H1 (cell line): ENCODE data around the gene ABCB7. TPM values are rescaled to one million over a fixed set of nuclear protein-coding genes. Genes with fewer than 3 reads are reported as not detected.

Experiments used
- CTCF ChIA-PET: fragments of 300-600 bp; sonication (Branson Sonifier 250); formaldehyde crosslinking; loops from one replicate; lab custom pipeline; 2021; ENCODE audit not compliant: partially characterized antibody; lab: Charles Lee
- POLR2A ChIA-PET: fragments of 300-600 bp; sonication (Branson Sonifier 250); formaldehyde crosslinking; loops from one replicate; lab custom pipeline; 2021; ENCODE audit warnings: inconsistent platforms; ENCODE audit not compliant: partially characterized antibody; lab: Charles Lee
- DNase-seq, 2 experiments: peaks; one replicate each; pipeline versions ENCODE4 v3.0.0 to v3.0.0-alpha.2; 2010 to 2022; ENCODE audit warnings: low spot score in 2 of 2, low read depth in 1 of 2, mixed read lengths in 1 of 2
- FAIRE-seq: peaks from 2 replicates; lab custom pipeline; 2011; peaks lifted over from hg19 to GRCh38; lab: Jason Lieb, UNC
- H2AFZ ChIP-seq: 2 replicates; pipeline ENCODE4 v1.8.1; 2012; ENCODE audit warnings: low read length, inconsistent platforms
- H2AK5ac ChIP-seq: 2 replicates; pipeline ENCODE4 v1.6.1; 2013; ENCODE audit warnings: low read depth, low read length
- H2BK120ac ChIP-seq: replicated peaks from 2 replicates; pipeline ENCODE3; 2013; ENCODE audit warnings: low read depth, low read length, inconsistent platforms
- H2BK12ac ChIP-seq: 2 replicates; pipeline ENCODE4 v1.6.1; 2013; ENCODE audit warnings: low read depth, low read length
- H2BK15ac ChIP-seq: 2 replicates; pipeline ENCODE4 v1.6.1; 2013; ENCODE audit warnings: low read length
- H2BK20ac ChIP-seq: 2 replicates; pipeline ENCODE4 v1.6.1; 2013; ENCODE audit warnings: low read length
- H2BK5ac ChIP-seq: 2 replicates; pipeline ENCODE4 v1.6.1; 2013; ENCODE audit warnings: low read depth, low read length
- H3K14ac ChIP-seq: 2 replicates; pipeline ENCODE4 v1.6.1; 2013; ENCODE audit warnings: inconsistent platforms; ENCODE audit not compliant: insufficient read length
- H3K18ac ChIP-seq: 2 replicates; pipeline ENCODE4 v1.6.1; 2013; ENCODE audit warnings: low read length; ENCODE audit errors: extremely low read depth
- H3K23ac ChIP-seq: 2 replicates; pipeline ENCODE4 v1.6.1; 2013; ENCODE audit warnings: inconsistent platforms; ENCODE audit not compliant: insufficient read length
- H3K23me2 ChIP-seq: 2 replicates; pipeline ENCODE4 v1.6.1; 2013; ENCODE audit warnings: low read depth, low read length
- H3K27ac ChIP-seq: 2 replicates; pipeline ENCODE4 v1.6.1; 2011; ENCODE audit warnings: low read depth, low read length, inconsistent platforms
- H3K27me3 ChIP-seq, 4 experiments: replicated peaks in 1 of 4; 1 replicate in 1 of 4; 2 replicates in 3 of 4; pipeline versions ENCODE4 v1.6.1 to v1.8.1; 2011 to 2013; ENCODE audit warnings: low read length in 3 of 4, mild to moderate bottlenecking in 3 of 4, inconsistent platforms in 2 of 4, mixed read lengths in 2 of 4, moderate library complexity in 1 of 4; ENCODE audit not compliant: control insufficient read depth in 3 of 4, insufficient read depth in 3 of 4; ENCODE audit errors: extremely low read depth in 1 of 4
- H3K36me3 ChIP-seq, 4 experiments: 2 replicates each; pipeline versions ENCODE4 v1.6.1 to v1.8.1; 2011 to 2013; ENCODE audit warnings: mild to moderate bottlenecking in 4 of 4, low read length in 3 of 4, moderate library complexity in 2 of 4, control low read depth in 1 of 4, inconsistent platforms in 1 of 4; ENCODE audit not compliant: insufficient read depth in 4 of 4, control insufficient read depth in 2 of 4
- H3K4ac ChIP-seq: replicated peaks from 2 replicates; pipeline ENCODE3; 2013; ENCODE audit warnings: low read length, low read depth, mixed read lengths, inconsistent platforms; ENCODE audit not compliant: insufficient read length
- H3K4me1 ChIP-seq, 4 experiments: replicated peaks in 1 of 4; 1 replicate in 1 of 4; 2 replicates in 3 of 4; pipeline versions ENCODE4 v1.6.1 to v1.8.1; 2011 to 2013; ENCODE audit warnings: low read length in 3 of 4, inconsistent platforms in 2 of 4, mixed read lengths in 1 of 4; ENCODE audit not compliant: insufficient read depth in 4 of 4, control insufficient read depth in 3 of 4
- H3K4me2 ChIP-seq, 2 experiments: 2 replicates each; pipeline versions ENCODE4 v1.6.1 to v1.8.1; 2011 to 2013; ENCODE audit warnings: low read depth in 2 of 2, low read length in 2 of 2, control low read depth in 1 of 2, inconsistent platforms in 1 of 2, mild to moderate bottlenecking in 1 of 2; ENCODE audit not compliant: insufficient read depth in 1 of 2
- H3K4me3 ChIP-seq, 4 experiments: fragments of 200-600, 300-600 bp in 1 of 4; sonication (generic), shearing (Covaris generic), sonication (Bioruptor Twin) in 1 of 4; 2 replicates each; pipeline versions ENCODE4 v1.5.1 to v1.8.1; 2011 to 2016; ENCODE audit warnings: low read length in 4 of 4, low read depth in 3 of 4, control low read depth in 2 of 4, inconsistent platforms in 2 of 4, mild to moderate bottlenecking in 2 of 4, mixed read lengths in 1 of 4, moderate library complexity in 1 of 4; ENCODE audit not compliant: insufficient read depth in 2 of 4; ENCODE audit errors: extremely low read depth in 1 of 4
- H3K56ac ChIP-seq: replicated peaks from 2 replicates; pipeline ENCODE3; 2013; ENCODE audit warnings: low read depth, mild to moderate bottlenecking, mixed read lengths, low read length, inconsistent platforms; ENCODE audit not compliant: insufficient read length
- H3K79me1 ChIP-seq: 2 replicates; pipeline ENCODE4 v1.6.1; 2013; ENCODE audit warnings: low read depth, low read length, control low read depth
- H3K79me2 ChIP-seq, 2 experiments: 2 replicates each; pipeline versions ENCODE4 v1.6.1 to v1.8.1; 2012 to 2013; ENCODE audit warnings: low read length in 2 of 2, mild to moderate bottlenecking in 2 of 2, inconsistent platforms in 1 of 2; ENCODE audit not compliant: insufficient read depth in 2 of 2, control insufficient read depth in 1 of 2
- H3K9ac ChIP-seq, 4 experiments: replicated peaks in 1 of 4; 1 replicate in 1 of 4; 2 replicates in 3 of 4; pipeline versions ENCODE4 v1.6.1 to v1.8.1; 2011 to 2013; ENCODE audit warnings: low read depth in 3 of 4, low read length in 3 of 4, control low read depth in 2 of 4, mild to moderate bottlenecking in 2 of 4, moderate library complexity in 2 of 4, inconsistent platforms in 1 of 4; ENCODE audit errors: extremely low read depth in 1 of 4
- H3K9me3 ChIP-seq, 2 experiments: 2 replicates each; pipeline versions ENCODE4 v1.6.1 to v1.8.1; 2012 to 2013; ENCODE audit warnings: mild to moderate bottlenecking in 2 of 2, moderate library complexity in 2 of 2, control low read depth in 1 of 2, inconsistent platforms in 1 of 2, low read depth in 1 of 2, low read length in 1 of 2, mixed read lengths in 1 of 2; ENCODE audit not compliant: insufficient read depth in 2 of 2
- H4K20me1 ChIP-seq, 2 experiments: replicated peaks in 1 of 2; 2 replicates each; pipeline versions ENCODE3 to v1.8.1; 2011 to 2013; ENCODE audit warnings: inconsistent platforms in 2 of 2, low read length in 2 of 2, mild to moderate bottlenecking in 1 of 2; ENCODE audit not compliant: insufficient read depth in 2 of 2, control insufficient read depth in 1 of 2
- H4K5ac ChIP-seq: 2 replicates; pipeline ENCODE4 v1.6.1; 2013; ENCODE audit warnings: low read length, low read depth, mixed read lengths, inconsistent platforms; ENCODE audit not compliant: insufficient read length
- H4K8ac ChIP-seq: 2 replicates; pipeline ENCODE4 v1.8.0; 2013; ENCODE audit warnings: mild to moderate bottlenecking, moderate library complexity, low read length, inconsistent platforms; ENCODE audit not compliant: insufficient read depth; ENCODE audit errors: extremely low read depth
- H4K91ac ChIP-seq: replicated peaks from 2 replicates; pipeline ENCODE3; 2013; ENCODE audit warnings: low read length, mixed read lengths, inconsistent platforms; ENCODE audit not compliant: insufficient read length
- WGBS, 2 experiments: shearing (Covaris generic) in 1 of 2; methylation state at CpG; one replicate each; pipeline versions ENCODE4 v1.1.6 to v1.1.7; 2013 to 2015; ENCODE audit warnings: low lambda C conversion rate in 2 of 2, mixed read lengths in 2 of 2, inconsistent platforms in 1 of 2, low coverage in 1 of 2, missing lambda C conversion rate in 1 of 2; ENCODE audit not compliant: insufficient replicate concordance in 2 of 2, insufficient coverage in 1 of 2, insufficient read length in 1 of 2; ENCODE audit errors: extremely low coverage in 1 of 2, missing lambda C conversion rate in 1 of 2; 5-methylcytosine and 5-hydroxymethylcytosine counted together
- polyA plus RNA-seq, 7 experiments: library from polyadenylated mRNA; depleted of rRNA in 3 of 7; stranded (reverse) in 5 of 7; unstranded in 2 of 7; fragments of >200 nt in 5 of 7; fragments of 200-250 nt in 2 of 7; gene quantifications; 1 replicate in 5 of 7; 2 replicates in 1 of 7; 4 replicates in 1 of 7; pipeline versions ENCODE4 v1.2.1 to v1.2.3, GENCODE V29; 2011 to 2013; ENCODE audit warnings: missing spikeins in 2 of 7, mixed read lengths in 2 of 7
- total RNA-seq: library from RNA; stranded (reverse); fragmentation: NEBNext Ultra II Directional; extraction: Animal tissue kit (Norgen Biotek cat#: 25700); gene quantifications from 2 replicates; pipeline ENCODE4 v1.2.1, GENCODE V29; 2021
- TF ChIP-seq, protein P1 (sequence below): IDR thresholded peaks from 2 replicates; pipeline ENCODE4 v1.6.1; 2011; ENCODE audit warnings: low read length, improper control_type of control experiment

Gene ABCB7
- total and polyA plus RNA-seq, 2 of the 8 experiments (the other 6 are each of a cell fraction or from before 2014, with no cell fraction given), result 24.3 to 43.3 TPM

DNA sequence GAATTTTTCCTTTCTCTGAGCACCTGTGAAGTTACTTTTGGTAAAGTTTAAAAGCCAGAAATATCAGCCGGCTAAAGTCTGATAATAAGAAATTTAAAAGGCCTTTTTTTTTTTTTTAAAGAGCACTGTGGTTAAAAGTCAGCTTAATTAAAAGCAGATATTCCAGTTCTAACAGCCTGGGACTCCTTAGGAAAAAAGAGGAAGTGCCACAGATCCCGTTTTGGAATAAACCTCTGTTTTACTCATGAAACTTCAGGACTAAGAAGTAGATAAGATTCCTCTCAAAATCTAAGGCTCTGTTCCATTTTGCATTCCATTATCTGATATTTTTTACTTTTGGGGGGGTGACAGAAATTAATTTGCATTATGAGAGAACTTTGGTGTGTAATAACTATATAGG is 37.8 kb downstream of the ABCB7 start:
- Histone ChIP-seq H3K4me2 (no peak overlapping the region), H4K8ac (no peak overlapping the region), H3K14ac (no peak overlapping the region), H3K56ac (no peak overlapping the region), H3K9me3 (no peaks in the 10 kb centered on the region), H4K20me1 (no peaks in the 10 kb centered on the region), H2AFZ (no peak overlapping the region), H3K27ac (no peak overlapping the region), H3K18ac (no peak overlapping the region), H2BK15ac (no peak overlapping the region), H3K27me3 (no peaks in the 10 kb centered on the region), H2AK5ac (no peak overlapping the region), H3K23ac (no peak overlapping the region), H3K23me2 (no peaks in the 10 kb centered on the region; the same call in 1 of the 2 replicates), H4K5ac (no peak overlapping the region), H3K4me3 (no peak overlapping the region), H3K4ac (no peak overlapping the region), H3K79me1 (no peaks in the 10 kb centered on the region), H3K4me1 (peaks cover 3 to 5% (median 4%) of the 10 kb centered on the region in 4 experiments; a peak in 4 of 7 replicates), H2BK120ac (no peak overlapping the region), H2BK20ac (no peak overlapping the region), H3K36me3 (no peaks in the 10 kb centered on the region; a peak in 1 of 8 replicates), H4K91ac (no peak overlapping the region), H2BK5ac (no peak overlapping the region), H3K9ac (no peak overlapping the region), H3K79me2 (no peaks in the 10 kb centered on the region; a peak in 2 of 4 replicates), H2BK12ac (no peak overlapping the region)
- POLR2A ChIA-PET, result interaction anchor here (1.3 kb wide), 1 partner anchor 8 kb away, joined by 3 read pairs; no protein-coding TSS in a partner anchor
- WGBS, 2 experiments, result 90% methylated on average over 2 of the region's 2 CpGs; no CpG with 5 or more reads in 1 of the 2 experiments
- CTCF ChIA-PET, result interaction anchor here (0.6 kb wide), 1 partner anchor 1055 kb away, joined by 3 read pairs; the partner anchor contains the start of gene PBDC1
- FAIRE-seq, result no peak
- no peak for DNase-seq
- TF ChIP-seq, protein P1, sequence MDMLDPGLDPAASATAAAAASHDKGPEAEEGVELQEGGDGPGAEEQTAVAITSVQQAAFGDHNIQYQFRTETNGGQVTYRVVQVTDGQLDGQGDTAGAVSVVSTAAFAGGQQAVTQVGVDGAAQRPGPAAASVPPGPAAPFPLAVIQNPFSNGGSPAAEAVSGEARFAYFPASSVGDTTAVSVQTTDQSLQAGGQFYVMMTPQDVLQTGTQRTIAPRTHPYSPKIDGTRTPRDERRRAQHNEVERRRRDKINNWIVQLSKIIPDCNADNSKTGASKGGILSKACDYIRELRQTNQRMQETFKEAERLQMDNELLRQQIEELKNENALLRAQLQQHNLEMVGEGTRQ, result no peak
